UCSD-AML1 (cell line): ENCODE results near the gene ZSCAN20.
"Not testable (repeated sequence)": the region's sequence is repeated elsewhere in the genome, so short reads cannot be mapped to it uniquely, and the experiment has no call there.

Source experiments
- DNase-seq: peaks from one replicate; lab custom pipeline; 2025; ENCODE audit not compliant: unreplicated experiment; lab: John Stamatoyannopoulos, UW

ZSCAN20 gene

GRCh38 chr1:33473900-33474299 lies 1.5 kb downstream of the ZSCAN20 start:
- DNase-seq, result no peak

- DNase-seq, result no peak
These were observed 5.0 kb downstream of the ZSCAN20 start for GRCh38 chr1:33477451-33477850.

- no peak for DNase-seq
These were observed 10.0 kb downstream of the ZSCAN20 start for GRCh38 chr1:33482412-33482811.

DNA sequence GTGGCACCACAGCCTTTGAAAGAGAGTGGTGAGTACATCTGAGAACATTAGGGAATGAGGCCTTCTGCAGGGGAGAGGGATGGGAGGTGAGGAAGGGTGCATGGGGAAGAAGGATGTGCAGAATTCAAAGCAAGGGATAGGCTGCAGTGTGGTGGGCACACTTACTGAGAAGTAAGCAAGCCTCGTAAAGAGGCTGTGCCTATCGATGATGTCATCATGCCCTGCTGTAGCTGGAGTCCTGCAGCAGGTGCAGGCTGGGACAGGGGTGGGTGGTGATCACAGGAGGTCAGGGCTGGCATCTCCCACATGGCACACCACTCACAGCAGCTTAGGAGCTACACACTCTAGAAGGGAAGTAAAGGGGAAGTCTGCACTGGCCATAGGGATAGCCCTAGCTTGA lies 16.2 kb downstream of the ZSCAN20 start:
- no peak for DNase-seq

DNA sequence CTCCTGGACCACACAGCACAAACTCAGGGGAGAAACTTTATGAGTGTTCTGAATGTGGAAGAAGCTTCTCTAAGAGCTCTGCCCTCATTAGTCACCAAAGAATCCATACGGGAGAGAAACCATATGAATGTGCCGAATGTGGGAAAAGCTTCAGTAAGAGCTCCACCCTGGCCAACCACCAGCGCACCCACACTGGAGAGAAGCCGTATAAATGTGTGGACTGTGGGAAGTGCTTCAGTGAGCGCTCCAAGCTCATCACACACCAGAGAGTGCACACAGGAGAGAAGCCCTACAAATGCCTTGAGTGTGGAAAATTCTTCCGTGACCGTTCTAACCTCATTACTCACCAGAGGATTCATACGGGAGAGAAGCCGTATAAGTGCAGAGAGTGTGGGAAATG lies 22.5 kb downstream of the ZSCAN20 start:
- DNase-seq, result no peak

DNA sequence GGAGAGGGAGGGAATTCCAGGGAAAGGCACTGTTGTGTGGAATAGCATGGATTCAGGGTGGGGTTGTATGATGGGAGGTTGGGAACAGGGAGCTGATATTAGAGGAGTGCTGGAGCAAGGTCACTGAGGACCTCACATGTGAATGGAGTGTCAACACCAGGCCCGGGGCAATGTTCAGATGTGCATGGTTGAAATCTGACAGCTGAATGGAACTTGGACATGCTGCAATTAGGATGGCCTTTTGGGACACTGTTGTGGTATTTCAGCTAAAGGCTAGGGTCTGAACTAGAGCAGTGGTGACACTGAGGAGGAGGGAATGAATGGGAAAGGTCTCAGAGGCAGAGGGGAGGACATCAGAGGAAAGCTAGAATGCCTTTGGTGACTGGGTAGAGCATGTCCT lies 25.0 kb downstream of the ZSCAN20 start:
- DNase-seq, result no peak

- DNase-seq, result no peak
These were observed 28.1 kb downstream of the ZSCAN20 start for GRCh38 chr1:33500547-33500946.

DNA sequence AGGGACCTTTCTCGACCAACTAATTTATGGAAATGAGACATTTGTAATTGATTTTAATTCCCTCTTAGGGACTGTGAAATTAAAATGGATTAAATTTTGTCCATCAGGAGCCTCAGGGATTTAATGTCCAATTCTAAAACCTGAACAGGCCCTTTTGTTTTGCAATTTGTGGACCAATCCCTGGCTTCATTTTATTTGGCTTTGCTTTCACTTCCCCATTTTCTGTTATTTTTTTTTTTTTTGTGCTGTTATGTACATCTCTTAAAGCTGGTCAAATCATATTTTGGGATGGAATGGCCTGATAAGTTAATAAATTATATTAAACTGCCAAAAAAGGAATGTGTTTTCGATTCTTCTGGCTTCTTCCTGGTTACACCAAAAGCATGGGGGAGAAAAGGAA lies 28.9 kb downstream of the ZSCAN20 start:
- no peak for DNase-seq

- DNase-seq, result no peak
These were observed 29.3 kb downstream of the ZSCAN20 start for GRCh38 chr1:33501774-33502173.

DNA sequence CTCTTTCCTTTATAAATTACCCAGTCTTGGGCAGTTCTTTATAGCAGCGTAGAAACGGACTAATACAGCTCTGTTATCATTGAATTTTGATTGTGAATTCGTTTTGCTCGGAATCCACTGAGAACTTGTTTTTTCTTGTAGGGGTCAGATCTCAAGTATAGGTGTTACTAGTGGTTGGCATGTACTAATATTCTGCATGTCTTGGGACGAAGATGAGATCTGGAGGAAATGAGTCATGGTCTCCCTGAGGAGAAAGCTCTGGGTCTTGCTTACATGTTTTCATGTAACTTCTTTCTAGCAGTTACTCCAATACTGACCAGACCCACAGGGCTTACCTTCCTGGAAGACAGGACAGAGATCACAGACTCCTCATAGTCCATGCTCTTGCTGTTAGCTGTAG lies 30.3 kb downstream of the ZSCAN20 start:
- no peak for DNase-seq

DNA sequence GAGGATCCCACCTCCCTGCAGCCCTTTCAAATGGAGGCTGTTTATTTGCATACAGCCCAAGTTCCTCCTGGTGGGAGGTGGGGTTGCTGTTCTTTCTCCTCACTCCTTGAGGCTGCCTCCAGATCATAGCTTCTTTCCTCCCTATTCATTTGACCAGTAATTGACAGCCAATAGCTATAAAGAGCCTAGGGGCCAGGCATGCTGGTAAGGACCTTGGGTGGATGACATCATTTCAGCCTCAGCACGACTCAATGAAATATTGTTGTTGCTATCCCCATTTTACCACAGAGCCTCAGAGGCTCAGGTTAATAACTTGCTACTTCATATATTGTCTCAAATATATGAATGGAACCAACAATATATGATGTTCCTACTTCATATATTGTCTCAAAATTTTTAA lies 31.1 kb downstream of the ZSCAN20 start:
- no peak for DNase-seq

GRCh38 chr1:33507661-33508060 lies 35.2 kb downstream of the ZSCAN20 start:
- DNase-seq, result no peak

GRCh38 chr1:33508151-33508550 lies 35.7 kb downstream of the ZSCAN20 start:
- DNase-seq, result no peak

GRCh38 chr1:33509276-33509675 lies 36.8 kb downstream of the ZSCAN20 start:
- DNase-seq, result not testable (repeated sequence)

DNA sequence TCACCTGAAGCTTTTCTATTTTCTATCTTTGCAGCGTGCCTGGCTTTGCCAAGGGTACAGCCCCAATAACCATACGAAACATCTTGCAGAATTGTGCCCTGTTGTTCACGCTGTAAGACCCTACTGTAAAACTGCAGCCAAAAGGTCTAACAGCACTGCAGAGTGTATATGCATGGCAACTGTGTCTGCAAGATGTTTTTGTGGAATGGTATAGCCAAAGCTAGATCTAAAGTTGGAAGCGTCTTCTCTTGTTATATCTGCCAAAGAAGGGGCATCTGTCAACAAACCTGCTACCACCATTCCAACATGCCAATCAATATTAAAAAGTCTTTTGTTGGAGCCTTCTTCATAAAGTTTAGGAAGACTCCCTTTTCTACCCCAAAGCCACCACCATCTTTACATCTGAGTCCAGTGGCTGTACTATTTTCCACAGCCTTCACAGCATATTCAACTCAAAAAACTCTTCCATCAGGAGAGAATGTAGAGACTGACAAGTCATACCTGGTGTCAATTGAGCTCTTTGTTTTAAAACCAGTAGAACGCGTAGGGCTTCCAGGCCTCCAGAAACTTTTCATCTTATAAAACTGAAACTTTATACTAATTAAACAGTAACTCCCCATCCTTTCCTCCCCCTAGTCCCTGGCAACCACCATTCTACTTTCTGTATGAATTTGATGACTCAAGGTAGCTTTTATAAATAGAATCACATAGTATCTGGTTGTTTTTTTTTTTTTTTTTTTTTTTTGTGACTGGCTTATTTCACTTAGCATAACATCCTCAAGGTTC lies 40.0 kb downstream of the ZSCAN20 start:
- no peak for DNase-seq

- DNase-seq, result no peak
These were observed 42.7 kb downstream of the ZSCAN20 start for GRCh38 chr1:33515112-33515511.

GRCh38 chr1:33515607-33516006 lies 43.2 kb downstream of the ZSCAN20 start:
- no peak for DNase-seq

DNA sequence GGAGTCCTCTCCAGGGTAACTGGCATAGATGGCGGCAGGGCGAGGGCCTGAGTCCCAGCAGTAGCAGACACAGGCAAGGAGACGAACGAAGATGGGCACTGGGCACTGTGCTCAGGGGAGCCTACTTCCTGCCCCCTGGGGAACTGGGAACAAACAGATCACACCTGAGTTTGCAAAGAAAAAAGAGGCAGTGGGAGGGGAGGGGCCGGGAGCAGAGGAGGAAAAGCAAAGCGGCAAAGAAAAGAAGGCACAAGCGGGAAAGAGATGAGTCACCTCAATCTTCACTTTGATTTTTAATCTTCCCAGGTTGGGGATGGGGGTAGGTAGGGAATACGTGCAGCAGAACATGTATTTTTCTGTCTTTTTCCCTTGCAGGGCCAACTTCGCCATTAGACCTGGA lies 44.0 kb downstream of the ZSCAN20 start:
- DNase-seq, result no peak

GRCh38 chr1:33516891-33517567 lies 44.6 kb downstream of the ZSCAN20 start:
- DNase-seq, result no peak

GRCh38 chr1:33517596-33518250 lies 45.3 kb downstream of the ZSCAN20 start:
- DNase-seq, result no peak

DNA sequence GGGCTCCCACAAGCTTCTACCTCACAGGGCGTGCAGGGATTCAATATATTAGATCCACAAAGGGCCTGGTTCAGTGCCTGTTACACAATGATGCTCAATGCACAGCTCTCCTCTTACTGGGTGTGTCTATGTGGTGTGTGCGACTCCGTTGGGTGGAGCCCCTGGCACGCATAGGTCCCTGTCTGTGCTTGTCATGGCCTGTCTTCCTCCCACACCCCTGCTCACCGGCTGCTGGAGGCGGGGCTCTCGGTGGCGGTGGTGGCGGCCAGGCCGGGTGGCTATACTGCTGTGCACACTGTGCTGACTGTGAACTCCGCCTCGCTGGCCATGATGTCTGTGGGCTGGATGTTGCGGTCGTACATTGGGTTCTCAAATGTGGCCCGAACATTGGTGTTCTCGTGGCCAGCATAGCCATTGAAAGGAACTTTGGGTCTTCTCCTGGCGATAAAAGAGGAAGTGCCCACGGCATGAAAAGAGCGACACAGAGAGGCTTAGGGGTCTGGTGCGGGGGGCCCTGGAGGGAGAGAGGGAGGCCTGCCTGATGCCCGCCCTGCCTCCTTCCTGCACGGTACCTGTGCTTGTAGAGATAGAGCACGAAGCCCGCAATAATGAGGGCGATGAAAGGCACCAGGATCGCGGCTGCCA lies 46.9 kb downstream of the ZSCAN20 start:
- DNase-seq, result no peak

DNA sequence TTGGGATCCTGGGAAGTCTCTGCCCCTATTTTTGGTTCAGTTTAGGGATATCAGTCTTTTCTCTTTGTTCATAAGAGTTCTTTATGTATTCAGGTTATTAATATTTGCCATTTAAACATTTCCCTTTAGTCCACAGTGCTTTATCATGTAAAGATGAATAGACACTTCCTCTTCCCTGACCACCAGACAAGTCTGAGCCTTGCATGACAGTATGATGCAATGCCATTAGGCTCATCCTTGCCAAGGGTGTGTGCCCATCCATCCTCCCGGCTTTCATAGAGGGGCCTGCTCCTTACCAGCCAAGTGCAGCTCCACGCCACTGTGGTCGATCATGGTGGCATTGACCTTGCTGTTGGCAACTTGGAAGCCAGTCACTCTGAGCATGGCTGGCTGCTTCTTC lies 52.1 kb downstream of the ZSCAN20 start:
- DNase-seq, result no peak
